NCI-H2227 (cell line): ENCODE results near the gene CAPZB.
"Not testable (repeated sequence)": the region's sequence is repeated elsewhere in the genome, so short reads cannot be mapped to it uniquely, and the experiment has no call there.

Source experiments
- DNase-seq: peaks from one replicate; lab custom pipeline; 2025; ENCODE audit not compliant: unreplicated experiment; lab: John Stamatoyannopoulos, UW

The CAPZB gene

GRCh38 chr1:19485362-19486187, at the start of gene CAPZB:
Gene CAPZB, minus strand, starts transcription at chr1:19485539. Its CDS starts 101 bp downstream, at chr1:19485438.
- DNase-seq: peak; percentile 94

DNA sequence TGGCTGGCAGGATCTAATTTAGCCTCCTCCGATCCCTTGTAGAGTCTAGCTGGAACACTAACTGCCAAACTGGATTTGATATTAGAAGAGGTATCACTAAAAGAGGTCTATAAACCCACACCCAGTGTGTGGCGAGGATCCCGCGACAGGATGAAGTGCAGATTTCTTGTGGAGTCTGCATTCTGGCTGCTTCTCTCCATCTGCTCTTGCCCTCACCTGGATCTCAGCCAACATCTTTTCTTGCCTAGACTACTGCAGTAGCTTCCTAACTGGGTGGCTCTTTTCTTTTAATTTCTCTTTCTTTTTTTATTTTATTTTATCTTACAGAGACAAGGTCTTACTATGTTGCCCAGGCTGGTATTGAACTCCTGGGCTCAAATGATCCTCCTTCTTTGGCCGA, 48.9 kb upstream of the CAPZB start:
- DNase-seq: no peak

- no peak for DNase-seq
Observed at GRCh38 chr1:19533626-19534025, 48.3 kb upstream of the CAPZB start.

GRCh38 chr1:19532519-19532918, 47.2 kb upstream of the CAPZB start:
- no peak for DNase-seq

DNA sequence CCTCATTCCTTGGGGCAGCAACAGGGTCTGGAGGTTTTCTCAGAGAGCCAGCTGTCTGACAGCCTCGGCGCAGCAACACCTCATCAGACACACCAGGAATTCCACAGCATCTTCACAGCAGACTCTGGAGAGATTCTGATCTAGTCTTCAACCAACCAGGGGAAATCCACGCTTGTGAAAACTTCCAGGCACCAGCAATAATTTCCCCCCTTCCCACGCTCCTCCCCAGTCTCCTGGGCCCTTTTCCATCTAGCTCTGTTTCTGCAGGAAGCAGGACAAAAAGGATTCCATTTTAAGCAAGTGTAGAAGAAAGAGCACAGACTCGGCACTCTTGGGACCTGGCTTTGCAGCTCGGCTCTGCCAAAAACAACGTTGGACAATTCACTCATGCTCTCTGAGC, 44.3 kb upstream of the CAPZB start:
- no peak for DNase-seq

- no peak for DNase-seq
Observed at GRCh38 chr1:19528438-19528837, 43.1 kb upstream of the CAPZB start.

DNA sequence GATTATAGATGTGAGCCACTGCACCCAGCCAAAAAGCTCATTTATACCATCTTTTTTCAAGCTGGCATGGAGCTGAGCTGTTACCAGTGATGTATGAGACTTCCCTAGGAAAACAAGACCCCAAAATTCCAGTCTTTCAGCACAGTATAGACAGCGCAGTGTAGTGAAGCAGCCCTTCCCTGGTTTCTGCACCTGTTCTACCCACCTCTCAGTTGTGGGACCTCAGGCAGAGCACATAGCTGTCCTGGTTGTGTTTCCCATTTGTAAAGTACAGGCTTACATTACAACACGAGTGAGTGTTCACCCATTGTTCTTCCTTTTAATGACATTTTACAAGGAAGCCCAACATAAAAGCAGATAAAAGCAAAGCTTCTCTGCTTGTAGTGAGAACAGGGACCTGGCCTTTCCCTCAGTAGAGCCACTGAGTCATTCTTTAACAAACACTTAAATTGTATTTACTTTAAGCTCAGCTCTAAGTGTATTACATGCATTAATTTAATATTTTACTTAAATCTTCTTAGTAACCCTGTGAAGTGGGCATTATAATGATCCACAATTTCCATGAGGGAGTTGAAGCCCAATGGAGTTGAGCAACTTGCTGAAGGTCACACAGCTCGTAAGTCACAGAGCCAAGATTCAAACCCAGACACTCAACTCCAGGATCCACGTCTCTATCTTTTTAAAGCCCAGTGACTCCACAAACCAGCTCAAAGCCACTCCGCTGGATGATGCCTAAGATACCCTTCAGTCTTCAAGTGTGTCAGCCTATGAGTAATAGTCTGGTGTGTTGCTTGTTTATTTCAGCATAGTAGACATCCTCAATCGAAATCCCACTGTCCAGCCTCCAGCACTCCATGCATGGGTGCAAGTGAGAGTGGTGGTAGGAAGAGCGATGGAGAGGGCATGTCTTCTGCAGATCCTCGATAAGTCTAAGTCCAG, 40.5 kb upstream of the CAPZB start:
- no peak for DNase-seq

GRCh38 chr1:19524791-19525190, 39.5 kb upstream of the CAPZB start:
- no peak for DNase-seq

- DNase-seq: not testable (repeated sequence)
Observed at GRCh38 chr1:19522570-19522969, 37.2 kb upstream of the CAPZB start.

DNA sequence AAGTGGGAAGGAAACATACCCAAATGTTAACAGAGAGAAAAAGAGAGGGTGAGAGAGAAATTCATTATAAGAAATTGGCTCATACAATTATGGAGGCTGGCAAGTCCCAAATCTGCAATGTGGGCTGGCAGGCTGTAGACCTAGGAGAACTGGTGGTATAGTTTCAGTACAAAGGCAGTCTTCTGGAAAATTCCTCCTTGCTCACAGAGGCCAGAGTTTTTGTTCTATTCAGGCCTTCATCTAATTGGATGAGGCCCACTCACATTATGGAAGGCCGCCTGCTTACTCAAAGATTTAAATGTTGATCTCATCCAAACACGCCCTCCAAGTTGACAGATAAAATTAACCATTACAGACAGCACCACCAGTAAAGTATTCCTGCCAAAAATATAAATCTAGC, 36.1 kb upstream of the CAPZB start:
- DNase-seq: no peak

DNA sequence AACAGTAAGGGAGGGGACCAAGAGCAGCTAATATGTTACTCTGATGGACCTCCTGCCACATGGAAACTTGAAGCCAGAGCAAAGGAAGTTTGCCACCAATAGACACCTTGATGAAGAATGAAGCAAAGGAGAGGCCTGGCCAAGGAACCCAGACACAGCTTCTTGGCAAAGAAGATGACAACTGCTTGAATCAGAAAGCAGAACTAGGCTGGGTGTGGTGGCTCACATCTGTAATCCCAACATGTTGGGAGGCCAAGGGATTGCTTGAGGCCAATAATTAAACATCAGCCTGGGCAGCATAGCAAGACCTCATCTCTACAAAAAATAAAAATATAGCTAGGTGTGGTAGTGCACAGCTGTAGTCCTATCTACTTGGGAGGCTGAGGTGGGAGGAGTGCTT, 31.7 kb upstream of the CAPZB start:
- DNase-seq: no peak

- DNase-seq: no peak
Observed at GRCh38 chr1:19515201-19515600, 29.9 kb upstream of the CAPZB start.

GRCh38 chr1:19514391-19514831, 29.1 kb upstream of the CAPZB start:
- no peak for DNase-seq

GRCh38 chr1:19512545-19512944, 27.2 kb upstream of the CAPZB start:
- no peak for DNase-seq

GRCh38 chr1:19511116-19511515, 25.8 kb upstream of the CAPZB start:
- DNase-seq: no peak

- DNase-seq: not testable (repeated sequence)
Observed at GRCh38 chr1:19509647-19510046, 24.3 kb upstream of the CAPZB start.

- DNase-seq: no peak
Observed at GRCh38 chr1:19507516-19507915, 22.2 kb upstream of the CAPZB start.

- DNase-seq: no peak
Observed at GRCh38 chr1:19505693-19506457, 20.5 kb upstream of the CAPZB start.

DNA sequence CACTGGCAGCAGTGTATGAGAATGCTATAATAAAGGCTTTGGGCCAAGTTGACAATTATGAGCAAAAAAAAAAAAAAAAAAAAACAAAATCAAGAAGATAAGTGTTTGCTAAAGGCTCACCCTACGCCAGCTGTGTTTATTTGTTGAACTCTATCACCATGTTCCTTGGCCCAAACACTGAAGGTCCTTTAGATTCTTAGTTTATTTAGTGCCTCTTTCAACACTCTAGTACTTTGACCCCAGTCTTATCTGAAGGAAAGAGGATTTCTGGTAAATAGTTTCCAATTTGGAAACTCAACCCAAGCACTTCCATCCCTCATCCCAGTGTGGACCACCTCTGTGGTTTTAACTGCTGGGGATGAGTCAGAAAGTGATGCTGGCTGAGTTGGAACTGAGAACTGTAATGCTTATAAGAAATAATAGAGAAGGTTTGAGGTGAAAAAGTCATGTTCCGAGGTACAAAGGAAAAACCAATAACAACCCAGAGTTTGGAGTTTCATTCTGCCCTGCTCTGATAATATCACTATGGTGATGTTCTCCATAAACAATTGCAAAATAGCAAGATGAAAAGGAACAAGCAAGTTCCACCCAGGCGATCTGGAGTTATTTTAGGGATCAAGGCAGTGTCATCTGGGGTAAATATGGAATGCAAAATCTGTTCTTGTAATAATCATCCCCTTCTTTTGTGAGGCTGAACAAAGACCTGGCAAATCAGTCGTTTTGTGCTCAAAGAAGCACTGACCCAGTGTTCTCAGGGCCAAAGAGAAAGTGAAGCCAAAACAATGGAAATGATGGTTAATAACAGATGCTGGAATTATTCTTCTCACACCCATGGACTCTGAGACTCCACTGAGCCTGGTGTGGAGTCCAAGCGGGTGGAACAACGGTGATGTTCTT, 19.7 kb upstream of the CAPZB start:
- peak; percentile 27 for DNase-seq

GRCh38 chr1:19502284-19502683, 16.9 kb upstream of the CAPZB start:
- not testable (repeated sequence) for DNase-seq
